ENCODE results near the gene FHOD3. TPM values are rescaled to one million over a fixed set of nuclear protein-coding genes. Genes with fewer than 3 reads are reported as not detected.

The FHOD3 gene
- total and polyA plus RNA-seq, 2 of the 4 experiments (the other 2 are of a cell fraction): 14.6 to 16.0 TPM

DNA sequence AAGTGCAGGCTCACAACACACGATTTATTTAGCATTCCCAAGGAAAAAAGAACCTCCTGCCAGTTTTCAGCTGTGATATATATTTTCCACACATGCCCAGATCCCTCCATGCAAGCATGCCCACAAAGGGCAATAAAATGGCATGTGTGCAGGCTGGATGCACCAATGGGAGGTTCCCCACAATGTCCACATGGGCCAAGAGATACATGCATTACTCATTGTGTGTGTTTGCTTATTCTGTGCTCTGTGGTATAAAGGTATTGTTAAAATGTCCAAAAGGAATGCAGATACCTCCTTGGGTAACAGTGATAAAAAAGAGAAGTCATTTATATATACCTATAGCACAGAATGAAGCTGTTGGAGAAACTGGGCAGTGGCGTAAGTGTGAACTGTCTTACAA lies 207.4 kb downstream of the FHOD3 start:
- Histone ChIP-seq H3K4me3 (ENCODE audit: insufficient read depth, low read depth, low read length) (no peak overlapping the region), H4K8ac (ENCODE audit: low read depth in 2 of 2, low read length in 2 of 2) (no peak overlapping the region), H4K91ac (ENCODE audit: insufficient read depth, low read depth, low read length) (no peak overlapping the region), H3K18ac (ENCODE audit: low read depth, low read length) (no peak overlapping the region), H2BK5ac (ENCODE audit: low read depth, low read length, poor library complexity, severe bottlenecking) (no peak overlapping the region), H3K9ac (ENCODE audit: low read depth, low read length) (no peak overlapping the region), H2AFZ (replicated peaks; ENCODE audit: low read length, poor library complexity) (no peak overlapping the region), H3K4me1 (ENCODE audit: control insufficient read depth, insufficient read depth, low read length) (no peaks in the 10 kb centered on the region), H3K4ac (ENCODE audit: low read depth, low read length) (no peak overlapping the region), H2AK9ac (replicated peaks; ENCODE audit: low read depth, low read length, poor library complexity) (no peak overlapping the region), H4K20me1 (ENCODE audit: insufficient read depth, low read length) (no peaks in the 10 kb centered on the region), H3K56ac (ENCODE audit: extremely low read depth, insufficient read depth, low read length) (no peak overlapping the region), H3K79me1 (ENCODE audit: low read depth in 1 of 2, low read length in 2 of 2) (no peaks in the 10 kb centered on the region), H2AK5ac (ENCODE audit: low read depth, low read length) (no peak overlapping the region), H3K27ac (ENCODE audit: insufficient read depth, low read length) (no peak overlapping the region), H3K14ac (replicated peaks; ENCODE audit: low read depth, low read length) (no peak overlapping the region), H4K5ac (ENCODE audit: low read depth, low read length) (no peak overlapping the region), H3K27me3 (ENCODE audit: control insufficient read depth, insufficient read depth, low read length) (no peaks in the 10 kb centered on the region), H3K36me3 (ENCODE audit: control insufficient read depth, insufficient read depth, low read length) (no peaks in the 10 kb centered on the region), H3K23ac (ENCODE audit: low read depth, low read length) (no peak overlapping the region), H2BK15ac (ENCODE audit: low read depth, low read length) (no peak overlapping the region), H2BK20ac (ENCODE audit: low read depth, low read length) (no peak overlapping the region), H3K9me3 (ENCODE audit: control insufficient read depth, insufficient read depth, low read length) (no peaks in the 10 kb centered on the region), H2BK120ac (ENCODE audit: low read depth, low read length) (no peak overlapping the region), H3K4me2 (ENCODE audit: low read depth, low read length) (no peak overlapping the region), H3K9me1 (ENCODE audit: insufficient read depth, low read length) (no peaks in the 10 kb centered on the region)
- intact Hi-C loops (cut with micrococcal nuclease) (no loop called here), in situ Hi-C loops (cut with MboI; ENCODE audit: low sequenced_read_pairs) (no loop called here), dilution Hi-C loops (cut with HindIII; ENCODE audit: low sequenced_read_pairs, unreplicated experiment) (no loop called here)
- BruUV-seq (replicated peaks): no TSS peak
- ATAC-seq (ENCODE audit: low read depth) (no peak), DNase-seq (peak; percentile 25)
- no CpG with 5 or more reads among the region's 2 CpGs for WGBS, 2 experiments (ENCODE audit: extremely low coverage in 2 of 2, insufficient read length in 1 of 2)
- CTCF ChIA-PET: no interaction called here
- POLR2A ChIA-PET (ENCODE audit: unreplicated experiment): no interaction called here
- TF ChIP-seq NFE2L2 (IDR thresholded peaks at IDR 0.05; ENCODE audit: low read depth, low read length): no peak

Data from IMR-90 (cell line).